PC-9 (cell line): ENCODE measurements around the gene ZNF57. TPM values are rescaled to one million over a fixed set of nuclear protein-coding genes. Genes with fewer than 3 reads are reported as not detected.
"Not testable (repeated sequence)": the region's sequence is repeated elsewhere in the genome, so short reads cannot be mapped to it uniquely, and the experiment has no call there.

Experiments
- BruUV-seq: library from RNA; stranded (reverse); fragments of 400-500 nt; replicated peaks from 2 replicates; lab custom pipeline; 2021; lab: Mats Ljungman, UMichigan
- CTCF ChIA-PET: fragments of 300-600 bp; sonication (Branson Sonifier 250); formaldehyde crosslinking; loops from one replicate; lab custom pipeline; 2022; ENCODE audit warnings: antibody characterized with exemption; lab: Charles Lee
- POLR2A ChIA-PET: fragments of 300-600 bp; sonication (Branson Sonifier 250); formaldehyde crosslinking; loops from one replicate; lab custom pipeline; 2022; ENCODE audit warnings: antibody characterized with exemption; ENCODE audit not compliant: unreplicated experiment; lab: Charles Lee
- DNase-seq, 2 experiments: peaks; one replicate each; pipeline versions ENCODE4 v3.0.0 to v3.0.0-alpha.2; 2015 to 2022; ENCODE audit warnings: mixed read lengths in 1 of 2
- H2AFZ ChIP-seq: fragments of 200-600 bp; sonication (generic); 2 replicates; pipeline ENCODE4 v1.8.1; 2017; ENCODE audit warnings: antibody characterized with exemption
- H3F3A ChIP-seq: fragments of 200-600 bp; sonication (generic); 2 replicates; pipeline ENCODE4 v1.8.1; 2017; ENCODE audit warnings: antibody characterized with exemption, mild to moderate bottlenecking, low read depth; ENCODE audit not compliant: insufficient read depth
- H3K27ac ChIP-seq: fragments of 200-600 bp; sonication (generic); 2 replicates; pipeline ENCODE4 v1.6.1; 2016; ENCODE audit warnings: mixed run types
- H3K27me3 ChIP-seq: fragments of 200-600 bp; sonication (generic); 2 replicates; pipeline ENCODE4 v1.6.1; 2016; ENCODE audit warnings: low read depth, mixed run types; ENCODE audit not compliant: insufficient read depth
- H3K36me3 ChIP-seq: fragments of 200-600 bp; sonication (generic); 2 replicates; pipeline ENCODE4 v1.6.1; 2016; ENCODE audit warnings: low read depth, mixed run types
- H3K4me1 ChIP-seq: fragments of 200-600 bp; sonication (generic); replicated peaks from 2 replicates; pipeline ENCODE4 v1.6.1; 2016; ENCODE audit warnings: mixed run types; ENCODE audit not compliant: insufficient read depth
- H3K4me2 ChIP-seq: fragments of 200-600 bp; sonication (generic); 2 replicates; pipeline ENCODE4 v1.6.1; 2017; ENCODE audit warnings: mixed run types
- H3K4me3 ChIP-seq: fragments of 200-600 bp; sonication (generic); 2 replicates; pipeline ENCODE4 v1.6.1; 2016; ENCODE audit warnings: mixed run types
- H3K79me2 ChIP-seq: fragments of 200-600 bp; sonication (generic); 2 replicates; pipeline ENCODE4 v1.6.1; 2017; ENCODE audit warnings: low read depth, mixed run types
- H3K9me2 ChIP-seq: fragments of 200-600 bp; sonication (generic); 2 replicates; pipeline ENCODE4 v1.8.1; 2017; ENCODE audit warnings: mild to moderate bottlenecking; ENCODE audit not compliant: insufficient read depth
- H3K9me3 ChIP-seq: fragments of 200-600 bp; sonication (generic); 2 replicates; pipeline ENCODE4 v1.8.1; 2016; ENCODE audit warnings: low read depth; ENCODE audit not compliant: insufficient read depth
- H4K20me1 ChIP-seq: fragments of 200-600 bp; sonication (generic); 2 replicates; pipeline ENCODE4 v1.8.1; 2017; ENCODE audit not compliant: insufficient read depth
- EZH2 ChIP-seq: fragments of 200-600 bp; sonication (generic); IDR thresholded peaks from 2 replicates; pipeline ENCODE4 v1.8.0; 2017; ENCODE audit warnings: antibody characterized with exemption, low read depth
- intact Hi-C: fragments of 100-400 bp; cut with micrococcal nuclease; formaldehyde crosslinking; loops from one replicate; pipeline ENCODE4 v1.10.0; 2022; ENCODE audit not compliant: unreplicated experiment
- total RNA-seq: library from RNA; stranded (reverse); gene quantifications from 2 replicates; pipeline ENCODE4 v1.2.3, GENCODE V29; 2021
- TF ChIP-seq, protein P1 (sequence below): fragments of 200-600 bp; sonication (generic); conservative IDR thresholded peaks from 2 replicates; pipeline ENCODE4 v1.6.1; 2017; ENCODE audit warnings: mixed run types, antibody characterized with exemption, mild to moderate bottlenecking, moderate library complexity

The ZNF57 gene
- total RNA-seq, 1 experiment from 2014 or later, result 2.6 TPM

DNA sequence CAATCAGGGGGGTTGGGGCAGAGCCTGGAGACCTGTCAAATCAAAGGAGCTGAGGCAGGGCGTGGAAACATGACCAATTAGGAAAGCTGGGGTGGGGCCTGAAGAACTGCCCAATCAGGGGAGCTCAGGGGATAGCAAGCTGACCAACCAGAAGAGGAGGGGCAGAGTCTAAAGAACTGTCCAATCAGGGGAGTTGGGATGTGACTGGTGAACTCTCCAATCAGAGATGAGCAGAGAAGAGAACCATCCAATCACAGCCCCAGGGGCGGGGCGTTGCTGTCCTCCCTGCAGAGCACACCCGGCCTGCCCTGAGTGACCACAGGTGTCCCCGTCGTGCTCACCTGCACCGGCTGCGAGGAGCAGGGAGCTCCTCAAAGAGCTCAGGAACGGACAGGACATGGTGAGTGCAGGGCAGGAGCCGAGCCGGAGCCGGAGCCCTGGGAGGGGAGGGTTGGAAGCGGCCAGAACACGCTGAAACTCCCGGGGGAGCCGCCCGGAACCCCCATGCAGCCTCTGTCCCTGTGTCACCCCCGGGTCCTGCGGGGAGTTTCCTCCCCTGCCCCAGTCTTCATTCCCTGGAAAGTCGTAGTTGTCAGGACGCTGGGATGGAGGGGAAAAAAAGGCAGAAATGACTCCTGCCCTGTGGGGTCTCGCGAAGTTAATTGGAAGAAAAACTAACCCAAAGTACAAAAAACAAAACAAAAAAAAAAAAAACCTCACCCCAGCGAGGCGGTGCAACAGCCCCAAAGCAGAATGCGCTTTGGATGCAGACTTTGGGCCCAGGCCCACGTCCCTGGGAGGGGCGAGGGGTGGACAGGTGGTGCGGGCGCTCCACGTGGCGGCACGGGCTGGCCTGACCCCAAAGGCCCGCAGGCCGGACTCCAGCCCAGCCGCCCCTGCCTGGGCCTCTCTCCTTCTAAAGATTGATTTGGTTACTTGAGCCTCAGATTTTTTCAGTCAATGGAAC, 33.4 kb upstream of the ZNF57 start, which contains the start of gene ZNF556:
TSS of gene ZNF556 (plus strand) at position 311 of the 967 bp plus-strand sequence. CDS start at position 398, 87 bp downstream.
- CTCF ChIA-PET, result no interaction called here
- H3K36me3 ChIP-seq, result no peaks in the 10 kb centered on the region

DNA sequence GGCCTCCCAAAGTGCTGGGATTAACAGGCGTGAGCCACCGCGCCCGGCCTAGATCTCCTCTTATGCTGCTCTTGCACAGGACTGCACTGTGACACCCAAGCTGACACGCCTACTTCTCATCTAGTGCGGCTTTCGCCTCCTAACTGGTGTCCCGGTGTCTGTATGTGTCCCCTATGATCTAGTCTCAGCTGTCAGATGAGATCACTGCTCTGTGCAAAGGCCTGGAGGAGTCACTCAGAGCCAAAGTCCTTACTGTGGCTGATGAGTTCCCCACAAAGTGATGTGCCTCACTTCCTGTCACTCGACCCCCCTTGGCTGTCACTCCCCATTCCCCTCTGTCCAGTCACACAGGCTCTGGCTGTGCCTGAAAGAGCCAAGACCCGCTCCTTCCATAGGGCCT, 31.1 kb upstream of the ZNF57 start:
- H3K27ac ChIP-seq, result no peak overlapping the region
- intact Hi-C loops, result no loop called here
- no peak overlapping the region for H2AFZ ChIP-seq
- H3K4me3 ChIP-seq, result no peak overlapping the region
- H3K9me3 ChIP-seq, result no peaks in the 10 kb centered on the region
- H3F3A ChIP-seq, result no peaks in the 10 kb centered on the region
- no peaks in the 10 kb centered on the region for H3K79me2 ChIP-seq
- H3K9me2 ChIP-seq, result no peaks in the 10 kb centered on the region
- CTCF ChIA-PET, result no interaction called here
- H3K4me2 ChIP-seq, result no peak overlapping the region
- no peaks in the 10 kb centered on the region for H4K20me1 ChIP-seq
- DNase-seq, result no peak
- H3K36me3 ChIP-seq, result no peaks in the 10 kb centered on the region
- POLR2A ChIA-PET, result no interaction called here
- BruUV-seq, result no TSS peak
- no peak for TF ChIP-seq EZH2
- TF ChIP-seq, protein P1, sequence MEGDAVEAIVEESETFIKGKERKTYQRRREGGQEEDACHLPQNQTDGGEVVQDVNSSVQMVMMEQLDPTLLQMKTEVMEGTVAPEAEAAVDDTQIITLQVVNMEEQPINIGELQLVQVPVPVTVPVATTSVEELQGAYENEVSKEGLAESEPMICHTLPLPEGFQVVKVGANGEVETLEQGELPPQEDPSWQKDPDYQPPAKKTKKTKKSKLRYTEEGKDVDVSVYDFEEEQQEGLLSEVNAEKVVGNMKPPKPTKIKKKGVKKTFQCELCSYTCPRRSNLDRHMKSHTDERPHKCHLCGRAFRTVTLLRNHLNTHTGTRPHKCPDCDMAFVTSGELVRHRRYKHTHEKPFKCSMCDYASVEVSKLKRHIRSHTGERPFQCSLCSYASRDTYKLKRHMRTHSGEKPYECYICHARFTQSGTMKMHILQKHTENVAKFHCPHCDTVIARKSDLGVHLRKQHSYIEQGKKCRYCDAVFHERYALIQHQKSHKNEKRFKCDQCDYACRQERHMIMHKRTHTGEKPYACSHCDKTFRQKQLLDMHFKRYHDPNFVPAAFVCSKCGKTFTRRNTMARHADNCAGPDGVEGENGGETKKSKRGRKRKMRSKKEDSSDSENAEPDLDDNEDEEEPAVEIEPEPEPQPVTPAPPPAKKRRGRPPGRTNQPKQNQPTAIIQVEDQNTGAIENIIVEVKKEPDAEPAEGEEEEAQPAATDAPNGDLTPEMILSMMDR, result no peak
- no peaks in the 10 kb centered on the region for H3K27me3 ChIP-seq
- no peaks in the 10 kb centered on the region for H3K4me1 ChIP-seq

More for the DNA sequence above, 33.4 kb upstream of the ZNF57 start, which contains the start of gene ZNF556:
- no peak within 1 kb of the TSS for H3K4me3 ChIP-seq
- TF ChIP-seq, protein P1, result no peak
- TF ChIP-seq EZH2, result no peak
- no peak within 1 kb of the TSS for H2AFZ ChIP-seq
- H3K9me2 ChIP-seq, result no peaks in the 10 kb centered on the region
- H3K4me1 ChIP-seq, result no peaks in the 10 kb centered on the region
- intact Hi-C loops, result no loop called here
- no TSS peak for BruUV-seq
- H3K4me2 ChIP-seq, result no peak within 1 kb of the TSS
- no peaks in the 10 kb centered on the region; the same call in 1 of the 2 replicates for H3K27me3 ChIP-seq
- POLR2A ChIA-PET, result no interaction called here
- H3K9me3 ChIP-seq, result no peaks in the 10 kb centered on the region
- no peaks in the 10 kb centered on the region for H4K20me1 ChIP-seq
- peak; percentile 2 to 76 for DNase-seq
- H3K79me2 ChIP-seq, result no peaks in the 10 kb centered on the region
- no peak within 1 kb of the TSS for H3K27ac ChIP-seq
- H3F3A ChIP-seq, result no peaks in the 10 kb centered on the region

DNA sequence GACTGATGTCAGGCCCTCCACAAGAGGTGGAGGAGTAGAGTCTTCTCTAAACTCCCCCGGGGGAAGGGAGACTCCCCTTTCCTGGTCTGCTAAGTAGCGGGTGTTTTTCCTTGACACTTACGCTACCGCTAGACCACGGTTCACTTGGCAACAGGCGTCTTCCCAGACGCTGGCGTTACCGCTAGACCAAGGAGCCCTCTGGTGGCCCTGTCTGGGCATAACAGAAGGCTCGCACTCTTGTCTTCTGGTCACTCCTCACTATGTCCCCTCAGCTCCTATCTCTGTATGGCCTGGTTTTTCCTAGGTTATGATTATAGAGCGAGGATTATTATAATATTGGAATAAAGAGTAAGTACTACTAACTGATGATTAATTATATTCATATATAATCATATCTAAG, 28.6 kb upstream of the ZNF57 start:
- H3K27me3 ChIP-seq, H3F3A ChIP-seq, H2AFZ ChIP-seq, H3K36me3 ChIP-seq, intact Hi-C loops, H3K4me1 ChIP-seq, H3K79me2 ChIP-seq, POLR2A ChIA-PET, H3K4me3 ChIP-seq, H3K9me3 ChIP-seq, H3K4me2 ChIP-seq, H3K27ac ChIP-seq, BruUV-seq, H3K9me2 ChIP-seq, H4K20me1 ChIP-seq: not testable (repeated sequence)
- TF ChIP-seq, protein P1, result peak; percentile 44
- CTCF ChIA-PET, result interaction anchor here (0.7 kb wide), 1 partner anchor 13 kb away, joined by 12 read pairs; no protein-coding TSS in a partner anchor
- peak in 1 of 2 experiments; percentile 10 for DNase-seq
